Transverse colon (tissue), 4 donors: ENCODE measurements around the gene SNX25.

ENCODE experiments used
- POLR2A ChIP-seq: fragments of 450-650 bp; IDR thresholded peaks from one replicate; pipeline ENCODE4 v1.6.1; 2016; ENCODE audit warnings: antibody characterized with exemption, mild to moderate bottlenecking, moderate library complexity
- POLR2AphosphoS5 ChIP-seq, 3 donors: sonication (generic); formaldehyde crosslinking; IDR thresholded peaks; one replicate each; pipeline ENCODE4 v1.6.1; 2016; ENCODE audit warnings: antibody characterized with exemption in 3 of 3
- TF ChIP-seq, protein P1 (sequence below), 5 experiments: fragments of 200-600 bp in 3 of 5; fragments of 450-650 bp in 2 of 5; sonication (generic) in 3 of 5; IDR thresholded peaks; 1 replicate in 2 of 5; 2 replicates in 3 of 5; pipeline ENCODE4 v1.5.1; 2016 to 2017; ENCODE audit warnings: antibody characterized with exemption in 5 of 5, inconsistent platforms in 3 of 5, mild to moderate bottlenecking in 2 of 5, moderate library complexity in 1 of 5

DNA sequence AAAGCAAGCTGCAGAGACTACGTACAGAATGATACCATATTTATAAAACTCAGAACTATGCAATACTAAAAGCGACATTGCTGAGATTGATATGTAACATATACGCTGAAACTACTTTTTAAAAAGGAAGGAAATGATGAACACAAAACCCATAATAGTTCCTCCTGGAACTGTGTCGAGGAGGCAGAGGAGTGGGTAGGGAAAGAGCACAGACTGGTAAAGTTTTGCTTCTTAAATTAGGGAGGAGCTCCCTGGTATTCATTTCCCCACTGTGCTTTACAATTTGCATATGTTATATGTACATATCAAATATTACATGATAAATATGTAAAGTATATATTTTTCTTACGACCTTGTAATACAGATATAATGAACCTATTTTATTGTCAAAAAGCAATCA is 202.5 kb downstream of the SNX25 start:
- TF ChIP-seq, protein P1, sequence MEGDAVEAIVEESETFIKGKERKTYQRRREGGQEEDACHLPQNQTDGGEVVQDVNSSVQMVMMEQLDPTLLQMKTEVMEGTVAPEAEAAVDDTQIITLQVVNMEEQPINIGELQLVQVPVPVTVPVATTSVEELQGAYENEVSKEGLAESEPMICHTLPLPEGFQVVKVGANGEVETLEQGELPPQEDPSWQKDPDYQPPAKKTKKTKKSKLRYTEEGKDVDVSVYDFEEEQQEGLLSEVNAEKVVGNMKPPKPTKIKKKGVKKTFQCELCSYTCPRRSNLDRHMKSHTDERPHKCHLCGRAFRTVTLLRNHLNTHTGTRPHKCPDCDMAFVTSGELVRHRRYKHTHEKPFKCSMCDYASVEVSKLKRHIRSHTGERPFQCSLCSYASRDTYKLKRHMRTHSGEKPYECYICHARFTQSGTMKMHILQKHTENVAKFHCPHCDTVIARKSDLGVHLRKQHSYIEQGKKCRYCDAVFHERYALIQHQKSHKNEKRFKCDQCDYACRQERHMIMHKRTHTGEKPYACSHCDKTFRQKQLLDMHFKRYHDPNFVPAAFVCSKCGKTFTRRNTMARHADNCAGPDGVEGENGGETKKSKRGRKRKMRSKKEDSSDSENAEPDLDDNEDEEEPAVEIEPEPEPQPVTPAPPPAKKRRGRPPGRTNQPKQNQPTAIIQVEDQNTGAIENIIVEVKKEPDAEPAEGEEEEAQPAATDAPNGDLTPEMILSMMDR (IDR thresholded peaks at IDR 0.05), result no peak
- TF ChIP-seq POLR2A (no peak), POLR2AphosphoS5 (IDR thresholded peaks at IDR 0.05) (no peak)
